CD14-positive monocyte (primary cell): Measurements from ENCODE around the gene RPLP1. TPM values are rescaled to one million over a fixed set of nuclear protein-coding genes. Genes with fewer than 3 reads are reported as not detected.

Experiments used
- DNase-seq, 3 donors: peaks; one replicate each; pipeline ENCODE4 v3.0.0-alpha.2; 2011 to 2022
- H2AFZ ChIP-seq: 2 replicates; pipeline ENCODE4 v1.6.0; 2012; ENCODE audit warnings: mild to moderate bottlenecking, low read depth, low read length, inconsistent platforms; ENCODE audit not compliant: insufficient read depth, poor library complexity, severe bottlenecking
- H3K27ac ChIP-seq, 2 donors: 1 replicate in 1 of 2; 2 replicates in 1 of 2; pipeline ENCODE4 v1.5.1; 2012 to 2013; ENCODE audit warnings: low read length in 2 of 2, control low read depth in 1 of 2, inconsistent platforms in 1 of 2, low read depth in 1 of 2, mild to moderate bottlenecking in 1 of 2
- H3K27me3 ChIP-seq, 2 donors: one replicate each; pipeline versions ENCODE4 v1.6.0 to v1.6.1; 2011 to 2013; ENCODE audit warnings: low read length in 2 of 2; ENCODE audit not compliant: control insufficient read depth in 2 of 2, insufficient read depth in 2 of 2
- H3K36me3 ChIP-seq, 2 donors: replicated peaks in 1 of 2; 1 replicate in 1 of 2; 2 replicates in 1 of 2; pipeline versions ENCODE4 v1.5.1 to v1.6.1; 2012 to 2013; ENCODE audit warnings: low read length in 2 of 2, control low read depth in 1 of 2, inconsistent platforms in 1 of 2, mild to moderate bottlenecking in 1 of 2; ENCODE audit not compliant: insufficient read depth in 2 of 2, control insufficient read depth in 1 of 2
- H3K4me1 ChIP-seq, 2 donors: 1 replicate in 1 of 2; 2 replicates in 1 of 2; pipeline versions ENCODE4 v1.5.1 to v1.6.1; 2012 to 2013; ENCODE audit warnings: low read length in 2 of 2, control low read depth in 1 of 2, inconsistent platforms in 1 of 2, mild to moderate bottlenecking in 1 of 2, moderate library complexity in 1 of 2; ENCODE audit not compliant: insufficient read depth in 2 of 2, control insufficient read depth in 1 of 2
- H3K4me2 ChIP-seq: replicated peaks from 2 replicates; pipeline ENCODE3; 2012; ENCODE audit warnings: low read length, moderate library complexity, mild to moderate bottlenecking; ENCODE audit not compliant: poor library complexity, severe bottlenecking; ENCODE audit errors: extremely low read depth
- H3K4me3 ChIP-seq, 3 experiments: fragments of 200-600 bp in 1 of 3; sonication (generic) in 1 of 3; replicated peaks in 1 of 3; 1 replicate in 2 of 3; 2 replicates in 1 of 3; pipeline ENCODE4 v1.5.1; 2011 to 2013; ENCODE audit warnings: low read length in 3 of 3, mild to moderate bottlenecking in 3 of 3, control low read depth in 2 of 3, low read depth in 2 of 3, inconsistent platforms in 1 of 3, moderate library complexity in 1 of 3
- H3K79me2 ChIP-seq: 2 replicates; pipeline ENCODE4 v1.6.0; 2012; ENCODE audit warnings: mild to moderate bottlenecking, control low read depth, inconsistent platforms, low read length, moderate library complexity; ENCODE audit not compliant: insufficient read depth
- H3K9ac ChIP-seq: 2 replicates; pipeline ENCODE4 v1.6.0; 2017; ENCODE audit warnings: low read length, mild to moderate bottlenecking; ENCODE audit not compliant: insufficient read depth, poor library complexity, severe bottlenecking
- H3K9me3 ChIP-seq, 2 donors: replicated peaks in 1 of 2; 1 replicate in 1 of 2; 2 replicates in 1 of 2; pipeline versions ENCODE4 v1.5.1 to v1.6.1; 2012 to 2013; ENCODE audit warnings: low read length in 2 of 2, control low read depth in 1 of 2; ENCODE audit not compliant: control insufficient read depth in 1 of 2, insufficient read depth in 1 of 2
- H4K20me1 ChIP-seq: 2 replicates; pipeline ENCODE4 v1.6.0; 2012; ENCODE audit warnings: mild to moderate bottlenecking, low read length, control low read depth, moderate library complexity; ENCODE audit not compliant: insufficient read depth
- H3K27ac Mint-ChIP-seq, 7 donors: one replicate each; pipeline ENCODE4 v1.8.0; 2020; ENCODE audit warnings: mild to moderate bottlenecking in 7 of 7, mixed read lengths in 7 of 7, moderate library complexity in 6 of 7, inconsistent platforms in 2 of 7
- H3K27me3 Mint-ChIP-seq, 3 donors: one replicate each; pipeline ENCODE4 v1.8.0; 2021 to 2022; ENCODE audit warnings: low read depth in 3 of 3, mild to moderate bottlenecking in 3 of 3, mixed read lengths in 3 of 3, moderate library complexity in 3 of 3, inconsistent platforms in 1 of 3
- H3K36me3 Mint-ChIP-seq, 2 donors: one replicate each; pipeline ENCODE4 v1.8.0; 2020; ENCODE audit warnings: mixed read lengths in 2 of 2, inconsistent platforms in 1 of 2, mild to moderate bottlenecking in 1 of 2
- H3K4me1 Mint-ChIP-seq: one replicate; pipeline ENCODE4 v1.8.0; 2020; ENCODE audit warnings: mild to moderate bottlenecking, mixed read lengths
- H3K4me3 Mint-ChIP-seq, 2 donors: one replicate each; pipeline ENCODE4 v1.8.0; 2020; ENCODE audit warnings: mild to moderate bottlenecking in 2 of 2, mixed read lengths in 2 of 2, moderate library complexity in 1 of 2
- H3K9me3 Mint-ChIP-seq, 7 donors: one replicate each; pipeline ENCODE4 v1.8.0; 2020 to 2022; ENCODE audit warnings: mixed read lengths in 7 of 7, mild to moderate bottlenecking in 6 of 7, moderate library complexity in 6 of 7, inconsistent platforms in 2 of 7
- CTCF ChIP-seq: fragments of 200-600 bp; IDR thresholded peaks from one replicate; pipeline ENCODE4 v1.8.0; 2022; ENCODE audit warnings: antibody characterized with exemption, mild to moderate bottlenecking
- WGBS: methylation state at CpG from one replicate; pipeline ENCODE4 v1.1.5; 2013; ENCODE audit warnings: missing lambda C conversion rate; ENCODE audit not compliant: insufficient coverage; 5-methylcytosine and 5-hydroxymethylcytosine counted together
- intact Hi-C, 2 donors: fragments of 100-400 bp; cut with micrococcal nuclease; formaldehyde crosslinking; loops; one replicate each; pipeline versions ENCODE4 v1.15.0 to v1.15.1; 2023
- polyA minus RNA-seq: library from RNA; depleted of rRNA, polyadenylated mRNA; stranded (reverse); fragments of >200 nt; gene quantifications from 2 replicates; pipeline ENCODE4 v1.2.3, GENCODE V29; 2012
- polyA plus RNA-seq, 3 donors: library from polyadenylated mRNA; depleted of rRNA in 1 of 3; unstranded in 2 of 3; stranded (reverse) in 1 of 3; fragments of 300-500 nt in 2 of 3; fragments of >200 nt in 1 of 3; fragmentation: Illumina TruSeq in 2 of 3; gene quantifications; 1 replicate in 2 of 3; 2 replicates in 1 of 3; pipeline ENCODE4 v1.2.3, GENCODE V29; 2012 to 2021
- total RNA-seq, 12 experiments: library from RNA in 1 of 12; stranded (reverse) in 1 of 12; fragments of 120-200 nt in 1 of 12; gene quantifications; one replicate each; pipeline ENCODE4 v1.2.4 and lab custom pipeline; 2013 to 2026; ENCODE audit warnings: mixed read lengths in 6 of 12, inconsistent platforms in 1 of 12

The RPLP1 gene
- total RNA-seq (2013), result 395 TPM
- 1,000 to 10,000 TPM; 1,140 to 1,235 (median 1,177) TPM for polyA plus RNA-seq
- 68.7 and 129 TPM in 2 replicates for polyA minus RNA-seq
- total RNA-seq (lab: John Stamatoyannopoulos, UW), result 109 to 741 (median 425) reads per million in 11 experiments

DNA sequence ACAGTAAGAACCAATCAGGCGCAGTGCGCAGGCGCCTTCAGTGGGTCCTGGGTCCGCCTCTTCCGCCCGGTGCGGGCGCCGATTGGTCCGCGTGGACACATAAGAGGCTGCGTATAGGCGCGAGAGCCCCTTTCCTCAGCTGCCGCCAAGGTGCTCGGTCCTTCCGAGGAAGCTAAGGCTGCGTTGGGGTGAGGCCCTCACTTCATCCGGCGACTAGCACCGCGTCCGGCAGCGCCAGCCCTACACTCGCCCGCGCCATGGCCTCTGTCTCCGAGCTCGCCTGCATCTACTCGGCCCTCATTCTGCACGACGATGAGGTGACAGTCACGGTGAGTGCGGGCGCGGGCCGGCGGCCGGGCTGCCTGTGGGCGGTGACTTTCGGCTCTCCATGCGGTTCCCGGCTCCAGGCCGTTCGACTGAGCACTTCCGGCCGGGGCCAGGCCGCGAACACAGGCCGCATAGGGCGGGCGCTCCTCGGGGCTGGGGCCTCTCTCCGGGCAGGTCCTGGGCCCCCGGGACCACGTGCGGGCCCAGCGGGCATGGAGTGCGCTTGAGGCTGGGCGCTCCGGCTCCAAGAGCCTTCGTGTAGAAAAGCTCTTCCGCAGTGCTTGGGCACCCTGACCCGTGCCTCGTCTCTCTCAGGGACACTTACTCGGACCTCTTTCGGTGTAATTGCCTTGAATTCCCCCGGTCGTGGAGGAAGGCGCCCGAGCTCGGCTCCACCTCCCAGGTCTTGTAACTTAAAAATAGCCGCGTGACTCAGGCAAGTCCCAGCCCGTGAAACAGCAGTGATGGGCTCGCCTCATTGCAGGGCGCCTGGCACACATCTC, at the start of gene RPLP1:
Gene RPLP1 (plus strand): TSS at position 127 of the 830 bp plus-strand sequence. CDS start 131 bp downstream, at position 258.
- Histone ChIP-seq H2AFZ (peak within 1 kb of the TSS; percentile 97), H3K36me3 (peaks cover 24 to 41% of the 10 kb centered on the region in 2 donors), H3K27ac (peak within 1 kb of the TSS; percentile 82 to 91), H3K4me1 (peaks cover 29 to 36% of the 10 kb centered on the region in 2 donors), H3K9ac (peak within 1 kb of the TSS; percentile 87), H4K20me1 (peaks cover 43% of the 10 kb centered on the region), H3K79me2 (peaks cover 39% of the 10 kb centered on the region), H3K4me3 (peak within 1 kb of the TSS; percentile 82 to 97 (median 89)), H3K27me3 (no peaks in the 10 kb centered on the region), H3K9me3 (no peaks in the 10 kb centered on the region), H3K4me2 (peak within 1 kb of the TSS; percentile 94)
- peaks cover 27 to 42% of the 10 kb centered on the region in 2 donors for H3K36me3 Mint-ChIP-seq
- TF ChIP-seq CTCF, result no peak
- intact Hi-C loops, result loop anchor here (2.0 kb wide), 2 partner anchors 38 to 40 kb away; partner anchors contain the start of gene KIF23 (in 1 of the 2)
- H3K4me3 Mint-ChIP-seq, result peak within 1 kb of the TSS; percentile 95 to 99
- no peaks in the 10 kb centered on the region for H3K9me3 Mint-ChIP-seq
- peaks cover 38% of the 10 kb centered on the region for H3K4me1 Mint-ChIP-seq
- peak within 1 kb of the TSS; percentile 88 to 97 (median 96) for H3K27ac Mint-ChIP-seq
- under 1% methylated on average over 74 of the region's 77 CpGs for WGBS
- DNase-seq, result peak; percentile 93 to 97 (median 94)
- no peaks in the 10 kb centered on the region for H3K27me3 Mint-ChIP-seq

DNA sequence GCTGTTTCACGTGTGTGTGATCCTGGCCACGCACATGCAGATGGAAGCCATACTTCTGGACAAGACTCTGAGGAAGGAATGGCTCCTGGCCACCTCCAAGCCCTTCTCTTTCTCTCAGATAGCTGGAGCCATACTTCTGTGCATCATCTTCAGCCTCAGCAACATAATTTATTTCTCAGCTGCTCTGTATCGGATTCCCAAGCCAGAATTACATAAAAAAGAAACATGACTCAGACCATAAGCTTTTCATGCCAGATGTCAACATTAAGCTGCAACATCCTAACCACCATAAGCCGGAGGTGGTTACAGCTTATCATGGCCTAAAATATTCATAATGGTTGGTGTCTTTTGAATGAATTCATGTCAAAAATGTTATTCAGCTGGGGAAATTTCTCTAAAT, 49.0 kb upstream of the RPLP1 start:
- intact Hi-C loops, result no loop called here
- no peaks in the 10 kb centered on the region for H3K36me3 Mint-ChIP-seq
- TF ChIP-seq CTCF, result no peak
- H3K27me3 Mint-ChIP-seq, result peaks cover 0 to 7% (median 3%) of the 10 kb centered on the region in 3 donors
- 76% methylated on average over 3 of the region's 4 CpGs for WGBS
- Histone ChIP-seq H3K9me3 (no peaks in the 10 kb centered on the region), H3K27me3 (no peaks in the 10 kb centered on the region), H3K4me3 (no peak overlapping the region), H3K36me3 (no peaks in the 10 kb centered on the region), H4K20me1 (no peaks in the 10 kb centered on the region), H3K27ac (no peak overlapping the region), H3K79me2 (no peaks in the 10 kb centered on the region), H3K4me2 (no peak overlapping the region), H3K9ac (no peak overlapping the region), H2AFZ (no peak overlapping the region), H3K4me1 (no peaks in the 10 kb centered on the region)
- peaks cover 1% of the 10 kb centered on the region for H3K4me1 Mint-ChIP-seq
- no peak overlapping the region for H3K4me3 Mint-ChIP-seq
- H3K27ac Mint-ChIP-seq, result no peak overlapping the region
- no peak for DNase-seq
- H3K9me3 Mint-ChIP-seq, result no peaks in the 10 kb centered on the region
